ENCODE results near the gene AKIRIN2.

The AKIRIN2 gene

GRCh38 chr6:87639373-87639772 is 62.7 kb downstream of the AKIRIN2 start:
- H3K9ac ChIP-seq (ENCODE audit: low read depth, low read length) = no peak overlapping the region
- no peak overlapping the region for H3K27ac ChIP-seq (ENCODE audit: low read length)
- H3K27me3 ChIP-seq (ENCODE audit: insufficient read depth, low read length) = no peaks in the 10 kb centered on the region
- peaks cover 5% of the 10 kb centered on the region for H3K4me1 ChIP-seq (ENCODE audit: insufficient read depth, low read length)
- peaks cover 62% of the 10 kb centered on the region for H3K36me3 ChIP-seq (ENCODE audit: insufficient read depth, low read depth, low read length)
- H3K4me3 ChIP-seq (ENCODE audit: low read length) = no peak overlapping the region
- H3K9me3 ChIP-seq (ENCODE audit: insufficient read depth, low read depth, low read length) = no peaks in the 10 kb centered on the region

- Histone ChIP-seq H3K27me3 (ENCODE audit: insufficient read depth, low read length) (no peaks in the 10 kb centered on the region), H3K36me3 (ENCODE audit: insufficient read depth, low read depth, low read length) (peaks cover 76% of the 10 kb centered on the region), H3K4me1 (ENCODE audit: insufficient read depth, low read length) (no peaks in the 10 kb centered on the region), H3K9ac (ENCODE audit: low read depth, low read length) (no peak overlapping the region), H3K9me3 (ENCODE audit: insufficient read depth, low read depth, low read length) (no peaks in the 10 kb centered on the region), H3K4me3 (ENCODE audit: low read length) (no peak overlapping the region), H3K27ac (ENCODE audit: low read length) (no peak overlapping the region)
Observed at GRCh38 chr6:87637106-87637505, 64.9 kb downstream of the AKIRIN2 start.

- Histone ChIP-seq H3K36me3 (ENCODE audit: insufficient read depth, low read depth, low read length) (peaks cover 75% of the 10 kb centered on the region), H3K9me3 (ENCODE audit: insufficient read depth, low read depth, low read length) (no peaks in the 10 kb centered on the region), H3K4me1 (ENCODE audit: insufficient read depth, low read length) (no peaks in the 10 kb centered on the region), H3K27me3 (ENCODE audit: insufficient read depth, low read length) (no peaks in the 10 kb centered on the region), H3K4me3 (ENCODE audit: low read length) (no peak overlapping the region), H3K27ac (ENCODE audit: low read length) (no peak overlapping the region), H3K9ac (ENCODE audit: low read depth, low read length) (no peak overlapping the region)
Observed at GRCh38 chr6:87636315-87636714, 65.7 kb downstream of the AKIRIN2 start.

- H3K27me3 ChIP-seq (ENCODE audit: insufficient read depth, low read length) = no peaks in the 10 kb centered on the region
- H3K27ac ChIP-seq (ENCODE audit: low read length) = no peak overlapping the region
- H3K36me3 ChIP-seq (ENCODE audit: insufficient read depth, low read depth, low read length) = peaks cover 69% of the 10 kb centered on the region
- no peak overlapping the region for H3K9ac ChIP-seq (ENCODE audit: low read depth, low read length)
- no peaks in the 10 kb centered on the region for H3K9me3 ChIP-seq (ENCODE audit: insufficient read depth, low read depth, low read length)
- H3K4me3 ChIP-seq (ENCODE audit: low read length) = no peak overlapping the region
- H3K4me1 ChIP-seq (ENCODE audit: insufficient read depth, low read length) = no peaks in the 10 kb centered on the region
Observed at GRCh38 chr6:87633851-87634250, 68.2 kb downstream of the AKIRIN2 start.

- peaks cover 57% of the 10 kb centered on the region for H3K36me3 ChIP-seq (ENCODE audit: insufficient read depth, low read depth, low read length)
- H3K27me3 ChIP-seq (ENCODE audit: insufficient read depth, low read length) = no peaks in the 10 kb centered on the region
- no peaks in the 10 kb centered on the region for H3K4me1 ChIP-seq (ENCODE audit: insufficient read depth, low read length)
- H3K9ac ChIP-seq (ENCODE audit: low read depth, low read length) = no peak overlapping the region
- H3K4me3 ChIP-seq (ENCODE audit: low read length) = no peak overlapping the region
- H3K9me3 ChIP-seq (ENCODE audit: insufficient read depth, low read depth, low read length) = no peaks in the 10 kb centered on the region
- no peak overlapping the region for H3K27ac ChIP-seq (ENCODE audit: low read length)
Observed at GRCh38 chr6:87630746-87631145, 71.3 kb downstream of the AKIRIN2 start.

- H3K36me3 ChIP-seq (ENCODE audit: insufficient read depth, low read depth, low read length) = peaks cover 48% of the 10 kb centered on the region
- no peaks in the 10 kb centered on the region for H3K4me1 ChIP-seq (ENCODE audit: insufficient read depth, low read length)
- no peak overlapping the region for H3K9ac ChIP-seq (ENCODE audit: low read depth, low read length)
- H3K27ac ChIP-seq (ENCODE audit: low read length) = no peak overlapping the region
- no peak overlapping the region for H3K4me3 ChIP-seq (ENCODE audit: low read length)
- H3K27me3 ChIP-seq (ENCODE audit: insufficient read depth, low read length) = no peaks in the 10 kb centered on the region
- no peaks in the 10 kb centered on the region for H3K9me3 ChIP-seq (ENCODE audit: insufficient read depth, low read depth, low read length)
Observed at GRCh38 chr6:87628881-87629280, 73.2 kb downstream of the AKIRIN2 start.

- Histone ChIP-seq H3K9me3 (ENCODE audit: insufficient read depth, low read depth, low read length) (no peaks in the 10 kb centered on the region), H3K4me1 (ENCODE audit: insufficient read depth, low read length) (no peaks in the 10 kb centered on the region), H3K4me3 (ENCODE audit: low read length) (no peak overlapping the region), H3K27me3 (ENCODE audit: insufficient read depth, low read length) (no peaks in the 10 kb centered on the region), H3K36me3 (ENCODE audit: insufficient read depth, low read depth, low read length) (peaks cover 51% of the 10 kb centered on the region), H3K27ac (ENCODE audit: low read length) (no peak overlapping the region), H3K9ac (ENCODE audit: low read depth, low read length) (no peak overlapping the region)
Observed at GRCh38 chr6:87628424-87628823, 73.6 kb downstream of the AKIRIN2 start.
